WI38 (cell line): ENCODE data around the gene UTS2R.
"Not testable (repeated sequence)": the region's sequence is repeated elsewhere in the genome, so short reads cannot be mapped to it uniquely, and the experiment has no call there.

Experiments
- H3K4me3 ChIP-seq: 2 replicates; pipeline ENCODE4 v1.5.1; 2011; ENCODE audit warnings: low read depth, mild to moderate bottlenecking, control low read depth, low read length
- CTCF ChIP-seq: IDR thresholded peaks from 2 replicates; pipeline ENCODE4 v1.5.1; 2012; ENCODE audit warnings: low read depth, mild to moderate bottlenecking, control low read depth, low read length

The UTS2R gene

GRCh38 chr17:82339634-82340580 lies 31.7 kb upstream of the UTS2R start:
- no peak overlapping the region for H3K4me3 ChIP-seq
- TF ChIP-seq CTCF, result no peak

GRCh38 chr17:82342361-82343079 lies 29.0 kb upstream of the UTS2R start:
- TF ChIP-seq CTCF, result no peak
- no peak overlapping the region for H3K4me3 ChIP-seq

- no peak overlapping the region for H3K4me3 ChIP-seq
- TF ChIP-seq CTCF, result no peak
These were observed 28.0 kb upstream of the UTS2R start for GRCh38 chr17:82343560-82343959.

- no peak for TF ChIP-seq CTCF
- H3K4me3 ChIP-seq, result no peak overlapping the region
These were observed 27.2 kb upstream of the UTS2R start for GRCh38 chr17:82344175-82344907.

- H3K4me3 ChIP-seq, result no peak overlapping the region
- TF ChIP-seq CTCF, result no peak
These were observed 26.2 kb upstream of the UTS2R start for GRCh38 chr17:82345151-82345976.

- no peak for TF ChIP-seq CTCF
- no peak overlapping the region for H3K4me3 ChIP-seq
These were observed 24.9 kb upstream of the UTS2R start for GRCh38 chr17:82346342-82347300.

- H3K4me3 ChIP-seq, result not testable (repeated sequence)
These were observed 23.6 kb upstream of the UTS2R start for GRCh38 chr17:82347994-82348393.
